T-helper 1 cell (primary cell): ENCODE results near the gene HOXB1.

Experiments
- DNase-seq, 5 donors: peaks; one replicate each; pipeline ENCODE4 v3.0.0-alpha.2; 2012 to 2020

The HOXB1 gene

DNA sequence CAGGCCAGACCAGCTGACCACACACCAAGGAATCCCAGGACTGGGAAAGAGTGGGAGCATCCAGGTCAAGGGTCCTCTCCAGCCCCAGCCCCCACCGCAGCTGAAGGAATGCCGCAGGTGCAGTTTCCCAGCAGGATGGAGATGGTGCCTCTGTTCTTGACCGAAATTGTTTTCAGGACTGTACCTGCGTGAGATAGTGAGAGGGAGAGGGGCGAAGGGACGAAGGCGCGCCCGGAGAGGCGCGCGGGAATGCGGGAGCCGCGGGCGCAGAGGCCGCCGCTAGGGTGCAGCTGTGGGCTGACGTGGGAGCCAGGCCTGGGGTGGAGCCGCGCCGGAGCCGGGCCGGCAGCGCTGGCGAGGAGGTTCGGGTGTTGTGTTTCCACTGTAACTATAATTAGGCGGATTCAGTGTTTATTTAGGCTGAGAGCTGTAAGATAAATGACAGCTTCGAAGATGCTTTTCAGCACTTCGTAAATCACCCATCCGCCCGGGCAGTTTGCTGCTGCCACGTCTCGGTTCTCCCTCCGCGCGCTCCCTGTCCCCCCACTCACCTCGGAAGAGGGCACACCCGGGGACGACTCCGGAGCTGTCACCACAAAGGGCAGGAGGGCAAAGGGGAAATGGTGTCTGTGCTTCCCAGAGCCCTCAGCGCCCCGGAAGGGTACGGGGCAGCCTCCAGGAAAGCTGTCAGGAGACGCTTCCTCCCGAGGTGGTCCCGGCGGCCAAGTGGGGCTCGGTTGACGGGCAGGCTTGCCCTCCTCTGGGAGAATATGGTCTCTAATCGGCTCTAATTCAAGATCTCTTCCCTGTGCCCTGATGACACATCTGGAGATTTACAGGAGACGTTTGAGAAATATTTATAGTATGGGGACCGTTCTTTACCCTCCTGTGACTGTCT lies 38.2 kb downstream of the HOXB1 start:
- DNase-seq, result peak; percentile 36 to 74 (median 57)

DNA sequence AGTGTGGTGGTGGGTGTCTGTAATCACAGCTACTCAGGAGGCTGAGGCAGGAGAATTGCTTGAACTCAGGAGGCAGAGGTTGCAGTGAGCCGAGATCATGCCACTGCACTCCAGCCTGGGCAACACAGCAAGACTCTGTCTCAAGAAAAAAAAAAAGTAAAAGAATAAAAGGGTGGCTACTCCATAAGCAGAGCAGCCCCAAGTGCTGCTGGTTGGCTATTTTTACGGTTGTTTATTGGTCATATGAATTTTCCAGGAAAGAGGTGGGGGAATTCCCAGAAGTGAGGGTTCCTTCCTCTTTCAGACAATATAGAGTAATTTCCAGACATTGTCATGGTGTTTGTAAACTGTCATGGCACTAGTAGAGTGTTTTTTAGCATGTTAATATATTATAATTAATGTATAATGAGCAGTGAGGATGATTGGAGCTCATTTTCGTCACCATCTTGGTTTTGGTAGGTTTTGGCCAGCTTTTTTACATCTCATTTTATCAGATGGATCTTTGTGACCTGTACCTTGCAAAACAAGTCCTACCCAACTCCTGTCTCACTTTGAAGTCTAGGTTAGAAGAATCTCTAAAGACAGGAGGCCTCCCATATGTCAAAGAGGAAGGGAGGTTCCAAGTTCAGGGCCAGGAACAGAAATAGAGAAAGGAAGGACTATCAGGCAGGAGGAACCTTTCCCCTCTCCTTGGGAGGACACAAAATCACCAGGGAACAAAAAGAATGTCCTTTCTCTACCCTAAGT lies 39.1 kb downstream of the HOXB1 start:
- peak in 1 of 5 donors; percentile 77 for DNase-seq

DNA sequence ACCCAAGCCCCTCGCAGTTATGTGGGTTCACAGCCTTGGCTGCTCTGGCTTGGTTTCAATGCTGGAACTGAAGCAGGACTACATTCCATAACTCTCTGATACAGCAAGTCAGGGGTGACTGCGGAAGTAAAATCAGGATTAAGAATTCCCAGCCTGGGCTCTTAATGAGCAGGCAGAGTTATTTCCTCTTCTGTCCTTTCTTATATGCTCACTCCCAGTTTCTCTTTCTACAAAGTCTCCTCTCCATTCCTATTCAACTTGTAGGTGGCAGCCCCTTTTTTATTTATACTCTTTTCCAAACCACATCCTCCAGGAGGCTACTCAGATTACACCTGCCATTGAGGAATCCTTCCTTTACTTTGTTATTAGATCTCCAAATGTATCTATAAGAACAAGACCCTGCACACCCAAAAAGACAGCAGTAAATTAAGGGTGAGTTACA lies 40.3 kb downstream of the HOXB1 start:
- no peak for DNase-seq

DNA sequence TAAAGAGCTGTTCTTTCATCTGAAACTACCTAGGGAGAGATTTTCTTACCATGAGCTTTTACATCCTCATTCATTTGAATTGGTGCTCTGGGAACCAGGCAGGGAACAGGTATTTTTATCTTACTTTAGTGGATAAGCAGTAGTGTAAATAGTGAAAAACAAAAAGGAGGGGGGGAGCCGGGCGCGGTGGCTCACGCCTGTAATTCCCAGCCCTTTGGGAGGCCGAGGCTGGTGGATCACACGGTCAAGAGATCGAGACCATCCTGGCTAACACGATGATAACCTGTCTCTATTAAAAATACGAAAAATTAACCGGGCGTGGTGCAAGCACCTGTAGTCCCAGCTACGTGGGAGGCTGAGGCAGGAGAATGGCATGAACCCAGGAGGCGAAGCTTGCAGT lies 41.0 kb downstream of the HOXB1 start:
- DNase-seq, result no peak

- DNase-seq, result peak in 1 of 5 donors; percentile 38
Observed at GRCh38 chr17:48488548-48489106, 42.2 kb downstream of the HOXB1 start.

DNA sequence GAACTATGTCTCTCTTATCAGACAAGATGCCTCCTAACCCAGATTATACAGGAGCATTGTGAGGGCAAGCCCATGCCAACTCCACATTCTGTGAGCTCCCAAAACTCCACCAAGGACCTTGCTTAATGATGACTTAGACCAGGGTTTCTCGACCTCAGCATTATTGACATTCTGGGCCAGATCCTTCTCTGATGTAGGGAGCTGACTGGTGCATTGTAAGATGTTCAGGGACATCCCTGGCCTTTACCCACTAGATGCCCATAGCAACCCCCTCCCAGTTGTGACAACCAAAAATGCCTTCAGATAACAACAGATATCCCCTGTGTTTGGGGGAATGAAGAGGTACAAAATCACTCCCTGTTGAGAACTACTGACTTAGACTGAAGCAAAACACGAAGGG lies 43.6 kb downstream of the HOXB1 start:
- DNase-seq, result no peak

DNA sequence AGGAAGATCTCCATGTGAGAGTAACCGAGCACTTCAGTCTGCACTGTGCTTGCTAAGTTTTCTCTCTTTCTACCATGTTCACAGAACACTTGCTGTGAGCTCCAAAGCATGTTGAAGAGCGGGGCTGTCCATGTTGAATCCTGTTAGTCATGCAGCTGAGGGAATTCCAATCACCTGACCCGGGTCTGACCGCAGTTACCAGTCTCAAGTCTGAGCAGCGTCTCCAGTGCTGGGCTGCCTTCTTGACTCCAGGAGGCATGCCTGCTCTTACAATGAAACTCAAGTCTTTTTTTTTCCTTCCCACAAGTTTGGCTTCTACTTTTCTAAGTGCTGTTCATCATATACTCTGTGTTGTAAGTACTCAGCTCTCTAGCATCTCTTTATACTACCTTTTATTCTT lies 44.3 kb downstream of the HOXB1 start:
- no peak for DNase-seq

- DNase-seq, result peak in 1 of 5 donors; percentile 14
Observed at GRCh38 chr17:48484850-48485249, 46.0 kb downstream of the HOXB1 start.

DNA sequence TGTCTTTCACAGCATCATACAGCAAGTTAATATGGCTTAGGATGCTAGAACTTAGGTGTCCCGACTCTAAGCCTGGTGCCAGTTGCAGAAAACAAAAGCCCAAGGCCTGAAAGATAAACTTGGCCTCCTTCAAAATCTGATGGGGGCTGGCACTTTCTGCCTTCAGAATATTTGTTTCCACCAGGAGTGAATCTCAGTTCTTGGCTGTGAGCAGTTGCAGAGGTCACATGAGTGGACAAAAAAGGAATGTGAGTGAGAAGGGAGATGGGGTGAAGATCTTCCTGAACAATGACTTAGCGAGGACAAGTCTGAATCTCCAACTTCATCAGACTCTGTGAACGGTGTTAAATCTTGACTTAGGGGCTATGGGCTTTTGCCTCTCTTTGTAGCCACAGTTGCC lies 46.6 kb downstream of the HOXB1 start:
- no peak for DNase-seq

DNA sequence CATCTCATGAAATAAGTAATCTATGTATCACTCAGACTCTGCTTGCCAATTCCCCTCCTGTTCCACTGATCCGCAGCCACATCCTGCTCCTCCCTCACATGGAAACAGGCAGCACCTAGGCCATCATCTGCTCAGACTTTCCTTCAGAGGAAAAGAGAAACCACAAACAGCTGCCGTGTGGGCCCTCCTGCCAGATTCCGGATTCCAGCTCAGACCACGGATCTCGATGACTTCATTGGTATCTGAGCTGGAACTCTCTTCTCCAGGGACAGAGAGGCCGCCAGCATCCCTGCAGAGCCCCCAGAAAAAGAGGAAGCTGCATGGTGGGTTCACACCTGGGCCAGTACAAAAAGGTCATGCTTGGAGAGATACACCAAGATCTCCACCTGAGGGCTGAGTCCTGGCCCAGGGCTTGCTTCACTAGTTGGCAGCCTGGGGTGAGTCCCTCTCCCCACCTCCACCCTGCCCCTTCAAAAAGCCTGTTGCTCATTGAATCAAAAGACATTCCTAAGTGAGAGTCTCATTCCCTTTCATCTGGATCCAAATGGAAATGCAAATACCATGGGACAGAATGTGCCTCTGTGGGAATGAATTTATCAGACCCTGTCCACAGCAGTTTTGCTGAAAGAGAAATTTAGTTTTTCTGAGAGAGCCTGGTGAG lies 47.2 kb downstream of the HOXB1 start:
- DNase-seq, result peak in 1 of 5 donors; percentile 46

- no peak for DNase-seq
Observed at GRCh38 chr17:48483004-48483403, 47.8 kb downstream of the HOXB1 start.

- DNase-seq, result peak in 1 of 5 donors; percentile 21
Observed at GRCh38 chr17:48482301-48482700, 48.5 kb downstream of the HOXB1 start.

DNA sequence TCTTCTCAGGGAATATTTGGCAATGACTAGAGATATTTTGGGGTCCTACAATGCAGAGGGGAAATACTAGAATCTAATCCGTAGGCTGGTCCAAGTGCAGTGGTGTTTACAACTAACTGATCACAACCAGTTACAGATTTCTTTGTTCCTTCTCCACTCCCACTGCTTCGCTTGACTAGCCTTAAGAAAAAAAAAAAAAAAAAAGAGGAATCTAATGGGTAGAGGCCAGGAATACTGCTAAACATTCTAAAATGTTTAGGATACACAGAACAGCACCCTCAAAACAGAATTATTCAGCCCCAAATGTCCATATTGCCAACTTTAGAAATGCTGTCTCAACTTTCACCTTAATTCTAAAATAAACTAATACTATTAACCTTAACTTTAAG lies 51.8 kb downstream of the HOXB1 start:
- no peak for DNase-seq
